HPDE6-E6E7 (cell line): ENCODE results near the gene C2orf66.

Experiments
- DNase-seq: peaks from one replicate; pipeline ENCODE4 v3.0.0; 2011; ENCODE audit warnings: missing footprints; ENCODE audit errors: extremely low spot score

Gene C2orf66

DNA sequence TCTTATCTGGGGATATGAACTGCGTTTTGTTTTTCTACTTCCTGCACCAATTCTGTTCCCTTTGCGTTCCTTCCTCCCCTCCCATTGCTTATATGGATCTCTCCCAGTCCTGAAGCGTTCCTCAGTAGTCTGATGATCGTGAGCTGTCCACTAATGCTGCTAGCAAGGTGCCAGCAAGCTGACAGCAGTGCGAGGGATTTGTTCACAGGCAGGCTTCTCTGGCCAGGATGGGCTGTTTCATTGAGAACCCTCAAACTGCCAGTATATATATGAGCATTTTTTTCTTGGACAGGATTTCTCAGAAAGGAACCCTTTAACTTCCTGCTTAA is 49.8 kb downstream of the C2orf66 start:
- DNase-seq: no peak

DNA sequence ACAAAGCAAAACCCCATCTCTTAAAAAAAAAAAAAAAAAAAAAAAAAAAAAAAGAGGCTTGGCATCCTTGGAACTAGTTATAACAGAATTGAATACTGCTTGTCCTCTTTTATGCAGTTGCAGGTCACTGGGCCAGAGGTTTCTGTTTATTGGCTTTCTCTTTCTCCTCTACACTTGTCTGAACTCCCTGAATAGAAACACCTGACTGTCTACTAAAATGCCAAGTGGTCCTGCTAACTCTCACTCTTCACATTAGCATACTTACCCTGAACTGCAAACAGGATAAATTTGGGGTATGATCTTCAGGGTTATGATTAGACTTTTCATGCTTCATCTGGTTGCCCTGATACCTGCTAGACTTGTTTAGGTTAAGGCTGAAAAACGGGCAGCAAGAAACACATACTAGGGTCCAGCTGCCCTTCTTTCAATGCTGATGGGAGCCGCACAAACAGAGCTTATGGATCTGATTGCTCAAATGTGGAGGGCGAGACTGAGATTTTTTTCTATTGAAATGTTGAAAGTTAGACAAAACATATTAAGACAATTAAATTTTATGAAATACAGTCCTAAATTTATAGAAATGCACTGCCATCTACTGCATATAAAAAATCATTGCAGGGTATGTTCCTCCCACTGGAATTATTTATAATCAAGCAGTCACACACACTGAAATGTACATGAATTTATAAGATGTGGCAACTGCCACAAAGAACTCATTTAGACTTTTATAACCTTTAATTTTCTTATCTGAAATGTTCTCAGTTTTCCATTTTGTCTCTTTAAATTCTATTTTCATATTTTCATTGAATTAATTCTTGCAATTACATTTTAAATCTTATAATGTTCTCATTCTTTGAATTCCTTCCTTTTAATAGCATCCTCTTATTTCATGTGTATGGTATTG is 50.4 kb downstream of the C2orf66 start:
- DNase-seq: no peak
